Suppressor macrophage (primary cell): ENCODE measurements around the gene KLRD1.
"Not testable (repeated sequence)": the region's sequence is repeated elsewhere in the genome, so short reads cannot be mapped to it uniquely, and the experiment has no call there.

ENCODE experiments used
- DNase-seq, 4 experiments: peaks; one replicate each; pipeline ENCODE4 v3.0.0-alpha.2; 2020 to 2022

The KLRD1 gene

DNA sequence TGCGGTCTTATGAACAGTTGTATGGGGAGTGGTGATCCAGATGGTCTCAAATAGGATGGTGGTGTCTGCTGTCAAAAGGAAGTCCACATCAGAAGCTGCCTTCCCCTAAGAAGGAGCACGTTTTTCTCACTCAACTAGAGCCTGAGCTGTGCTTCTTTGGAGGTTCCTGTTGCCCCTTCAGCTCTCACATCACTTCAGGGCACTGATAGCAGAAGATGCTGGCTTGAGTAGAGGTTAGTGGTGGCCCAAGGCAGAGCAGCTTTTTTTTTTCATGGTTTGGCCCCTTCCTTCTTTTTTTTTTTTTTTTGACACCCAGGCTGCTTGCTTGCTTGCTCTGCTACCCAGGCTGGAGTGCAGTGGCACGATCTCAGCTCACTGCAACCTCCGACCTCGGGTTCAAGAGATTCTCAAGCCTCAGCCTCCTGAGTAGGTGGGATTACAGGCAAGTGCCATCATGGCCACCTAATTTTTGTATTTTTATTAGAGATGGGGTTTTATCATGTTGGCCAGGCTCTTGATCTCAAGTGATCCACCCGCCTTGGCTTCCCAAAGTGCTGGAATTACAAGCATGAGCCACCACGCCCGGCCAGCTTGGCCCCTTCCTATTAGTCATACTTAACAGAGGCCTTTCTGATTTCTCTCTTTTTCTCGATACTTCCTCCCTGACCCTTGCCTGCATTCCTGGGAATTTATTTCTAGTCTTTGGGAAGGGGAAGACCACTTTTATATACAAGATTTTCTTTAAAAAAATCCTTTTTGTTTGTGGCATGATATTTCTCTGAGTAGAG, 31.6 kb downstream of the KLRD1 start:
- DNase-seq: peak in 1 of 4 experiments; percentile 14

- DNase-seq: not testable (repeated sequence)
Measured at GRCh38 chr12:10340946-10341345, 33.3 kb downstream of the KLRD1 start.

GRCh38 chr12:10341892-10342509, 34.3 kb downstream of the KLRD1 start:
- peak in 2 of 4 experiments; percentile 17 to 23 for DNase-seq

DNA sequence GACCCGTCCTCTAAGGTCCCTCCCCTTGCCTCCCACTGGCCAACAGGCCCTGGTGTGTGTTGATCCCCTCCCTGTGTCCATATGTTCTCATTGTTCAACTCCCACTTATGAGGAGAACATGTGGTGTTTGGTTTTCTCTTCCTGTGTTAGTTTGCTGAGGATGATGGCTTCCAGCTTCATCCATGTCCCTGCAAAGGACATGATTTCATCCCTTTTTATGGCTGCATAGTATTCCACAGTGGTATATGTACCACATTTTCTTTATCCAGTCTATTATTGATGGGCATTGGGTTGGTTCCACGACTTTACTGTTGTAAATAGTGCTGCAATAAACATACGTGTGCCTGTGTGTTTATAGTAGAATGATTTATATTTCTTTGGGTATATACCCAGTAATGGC, 43.8 kb downstream of the KLRD1 start:
- DNase-seq: not testable (repeated sequence)

GRCh38 chr12:10354071-10354470, 46.4 kb downstream of the KLRD1 start:
- DNase-seq: no peak

DNA sequence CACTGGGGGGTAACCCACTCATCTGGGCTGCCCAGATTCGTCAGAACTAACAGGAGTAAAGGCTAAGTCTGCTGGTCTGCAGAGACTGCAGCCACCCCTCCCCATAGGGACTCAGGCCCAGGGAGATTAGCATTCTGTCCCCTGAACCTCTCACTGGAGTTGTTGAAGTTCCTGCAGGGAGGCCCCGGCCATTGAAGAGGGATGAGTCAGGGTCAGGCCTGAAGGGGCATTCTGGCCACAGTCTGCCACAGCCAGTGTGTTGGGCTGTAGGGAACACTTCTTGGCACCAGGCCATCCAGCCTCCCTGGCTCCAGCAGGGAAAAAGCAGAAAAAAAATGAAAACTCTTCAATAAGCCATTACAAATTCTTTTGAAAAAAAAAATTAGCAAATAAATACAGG, 46.8 kb downstream of the KLRD1 start:
- no peak for DNase-seq

DNA sequence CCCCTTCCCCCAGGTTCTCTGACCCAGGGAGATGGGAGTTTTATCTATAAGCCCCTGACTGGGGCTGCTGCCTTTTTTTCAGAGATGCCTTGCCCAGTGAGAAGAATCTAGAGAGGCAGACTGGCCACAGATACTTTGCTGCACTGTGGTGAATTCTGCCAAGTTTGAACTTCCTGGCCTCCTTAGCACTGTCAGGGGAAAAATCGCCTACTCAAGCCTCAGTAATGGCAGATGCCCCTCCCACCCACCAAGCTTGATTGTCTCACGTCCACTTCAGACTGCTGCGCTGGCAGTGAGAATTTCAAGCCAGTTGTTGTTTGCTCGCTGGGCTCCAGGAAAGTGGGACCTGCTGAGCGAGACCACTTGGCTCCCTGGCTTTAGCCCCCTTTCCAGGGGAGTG, 50.5 kb downstream of the KLRD1 start:
- DNase-seq: no peak

GRCh38 chr12:10358969-10359368, 51.3 kb downstream of the KLRD1 start:
- no peak for DNase-seq

GRCh38 chr12:10361084-10361483, 53.4 kb downstream of the KLRD1 start:
- no peak for DNase-seq

DNA sequence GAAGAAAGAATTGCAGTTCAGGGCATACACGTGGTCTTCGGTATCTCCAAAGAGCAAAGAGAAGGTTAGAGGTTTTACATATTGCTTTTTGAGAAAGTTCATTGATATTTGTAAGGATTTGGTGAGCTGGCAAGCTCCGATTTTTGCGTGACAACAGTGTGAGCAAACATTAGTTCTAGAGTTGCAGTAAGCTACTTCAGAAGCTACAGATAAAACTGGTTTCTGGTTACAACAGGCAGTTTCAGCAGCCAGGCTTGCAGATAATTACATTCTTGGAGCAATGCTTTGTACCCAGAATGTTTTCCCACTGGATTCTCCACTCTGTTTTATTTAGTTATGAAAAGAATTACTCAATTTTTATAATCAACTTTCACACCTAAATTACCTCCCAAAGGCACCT, 54.0 kb downstream of the KLRD1 start:
- no peak for DNase-seq

GRCh38 chr12:10362325-10362724, 54.7 kb downstream of the KLRD1 start:
- no peak for DNase-seq

DNA sequence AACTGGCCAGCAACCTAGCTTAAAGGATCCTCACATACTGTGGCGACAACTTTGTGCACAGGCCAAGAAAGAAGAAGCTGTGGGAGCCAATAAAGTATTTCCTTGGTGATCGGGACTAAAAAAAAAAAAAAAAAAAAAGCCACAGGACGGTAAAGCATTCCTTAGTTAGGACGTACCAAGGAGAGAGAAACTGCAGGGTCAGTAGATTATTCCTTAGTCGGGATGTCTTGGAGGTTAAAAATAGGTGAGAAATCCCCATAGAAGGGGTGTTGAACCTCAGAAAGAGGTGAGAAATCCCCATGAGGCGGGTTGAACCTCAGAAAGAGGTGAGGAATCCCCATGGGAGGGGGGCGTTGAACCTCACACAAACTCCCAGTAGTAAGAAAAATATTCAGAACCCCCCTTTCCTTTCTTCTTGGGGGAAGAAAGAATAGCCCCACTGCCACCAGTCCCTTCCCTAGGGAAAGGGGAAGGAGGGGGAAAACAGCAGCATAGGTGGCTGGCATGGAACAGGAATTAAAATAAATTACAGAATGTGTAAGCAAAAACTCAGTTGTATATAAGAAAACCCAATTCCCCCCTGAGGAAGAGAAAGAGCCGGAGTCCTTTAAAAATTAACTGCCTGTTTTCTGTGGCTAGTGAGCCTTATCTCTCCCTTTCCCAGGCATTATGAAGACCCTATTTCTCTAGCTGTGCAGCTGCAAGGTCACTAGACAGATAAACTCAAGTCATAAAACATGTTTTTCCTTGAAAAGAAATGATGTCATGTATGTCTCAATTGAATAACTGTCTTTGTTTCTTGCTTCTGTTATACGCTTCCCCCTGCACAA, 55.4 kb downstream of the KLRD1 start:
- peak in 1 of 4 experiments; percentile 16 for DNase-seq

DNA sequence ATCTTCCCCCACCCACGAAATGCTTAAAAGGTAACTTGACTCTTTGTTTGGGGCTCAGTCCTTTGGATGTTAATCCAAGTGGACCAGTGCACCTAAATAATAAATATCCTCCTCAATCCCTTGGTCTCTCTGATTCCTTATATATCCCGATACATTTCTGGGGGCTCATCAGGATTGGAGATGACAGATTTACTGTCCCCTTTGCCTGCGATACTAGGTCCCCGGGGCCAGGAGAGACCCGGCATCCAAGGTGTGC, 55.9 kb downstream of the KLRD1 start:
- DNase-seq: no peak

DNA sequence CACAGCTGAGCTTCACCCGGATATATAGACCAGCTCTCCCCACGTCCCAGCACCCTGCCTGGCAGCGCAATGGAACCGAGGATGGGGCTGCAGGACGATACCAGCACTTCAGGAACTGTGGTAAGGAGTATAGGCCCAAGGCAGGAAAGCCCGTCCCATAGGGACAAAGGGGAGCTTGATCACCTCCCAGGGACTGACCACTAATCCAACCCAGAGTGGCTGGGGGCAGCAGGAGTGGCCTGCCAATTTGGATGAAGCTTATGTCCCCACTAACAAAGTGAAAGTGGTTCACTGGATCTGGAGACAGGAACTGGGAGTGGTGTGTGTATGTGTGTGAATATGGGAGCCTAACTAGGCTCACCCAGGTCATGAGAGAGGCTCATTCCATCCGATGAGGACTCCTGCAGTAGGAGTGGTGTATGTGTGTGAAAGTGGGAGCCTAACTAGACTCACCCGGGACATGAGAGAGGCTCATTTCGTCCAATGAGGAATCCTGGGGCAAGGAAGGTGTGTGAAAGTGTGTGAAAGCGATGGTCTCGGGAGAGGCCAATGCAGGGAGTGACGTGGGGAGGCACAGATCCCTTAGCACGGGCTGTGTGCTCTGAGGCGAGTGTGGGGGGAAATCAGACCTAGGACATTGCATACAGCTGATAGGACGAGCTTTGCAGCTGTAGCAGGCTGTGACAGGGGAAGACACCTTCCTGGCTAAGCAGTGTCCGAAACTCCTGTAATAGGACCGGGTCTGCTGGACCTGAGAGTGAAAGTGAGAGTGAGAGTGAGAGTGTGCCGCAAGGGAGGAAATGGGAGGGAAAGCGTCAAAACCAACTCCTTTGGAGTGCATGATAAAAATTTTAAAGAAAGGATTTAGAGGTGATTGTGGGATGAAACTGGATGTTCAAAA, 56.5 kb downstream of the KLRD1 start:
- peak; percentile 30 to 40 (median 34) for DNase-seq

DNA sequence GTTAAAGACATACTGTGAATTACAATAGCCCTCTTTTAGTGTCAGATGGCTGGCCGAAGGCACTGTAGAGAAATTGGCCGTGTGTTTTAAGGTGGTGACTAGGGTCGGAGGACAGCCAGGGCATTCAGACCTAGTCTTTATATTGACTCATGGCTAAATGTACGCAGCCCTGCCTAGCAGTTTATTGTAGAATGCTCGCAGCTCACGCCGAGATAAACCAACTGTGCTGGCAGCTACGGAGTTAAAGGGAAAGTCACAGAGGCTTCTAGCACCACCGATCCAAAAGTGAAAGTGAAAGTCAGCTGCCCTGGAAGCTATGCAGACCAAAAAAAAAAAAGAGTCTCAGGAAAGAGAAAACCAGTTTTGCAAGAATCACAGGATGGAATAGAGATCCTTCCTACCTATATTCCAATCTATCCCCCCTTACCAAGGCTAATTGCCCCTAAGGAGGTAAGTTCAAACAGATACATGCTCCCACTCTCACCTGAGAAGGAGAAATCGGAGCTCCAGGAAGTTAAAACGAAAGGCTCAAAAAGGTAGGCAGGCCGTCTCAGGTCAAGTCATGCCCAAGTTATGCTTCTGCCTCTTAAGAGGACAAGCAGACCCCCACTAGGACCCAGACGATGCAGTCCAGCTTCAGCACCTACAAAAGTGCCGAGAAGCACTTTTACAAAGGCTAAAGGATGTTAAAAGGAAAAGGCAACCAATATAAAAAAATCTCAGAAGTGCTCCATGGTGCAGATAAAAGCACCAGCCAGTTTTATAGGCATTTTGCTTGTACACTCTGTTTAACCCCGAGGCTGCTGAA, 57.3 kb downstream of the KLRD1 start:
- DNase-seq: peak; percentile 51 to 74 (median 64)

GRCh38 chr12:10365696-10366405, 58.2 kb downstream of the KLRD1 start:
- peak; percentile 13 to 51 (median 22) for DNase-seq

DNA sequence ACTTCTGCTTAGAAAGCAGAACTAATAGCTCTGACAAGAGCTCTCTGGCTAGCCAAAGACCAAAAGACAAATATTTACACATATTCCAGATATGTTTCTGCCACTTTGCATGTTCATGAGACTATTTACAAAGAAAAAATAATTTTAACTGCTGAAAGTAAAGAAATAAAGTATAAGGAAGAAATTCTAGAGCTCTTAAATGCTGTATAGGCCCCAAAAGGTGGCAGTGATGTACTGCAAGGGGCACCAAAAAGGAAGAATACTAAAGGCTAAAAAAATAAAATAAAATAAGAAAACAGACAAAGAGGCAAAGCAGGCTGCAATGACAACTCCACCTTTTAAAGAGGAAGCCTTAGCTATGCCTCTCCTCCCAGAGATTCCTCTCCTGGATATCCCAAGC, 59.2 kb downstream of the KLRD1 start:
- DNase-seq: peak in 3 of 4 experiments; percentile 39 to 44 (median 44)

GRCh38 chr12:10367714-10368113, 60.0 kb downstream of the KLRD1 start:
- not testable (repeated sequence) for DNase-seq

- DNase-seq: no peak
Measured at GRCh38 chr12:10368206-10369171, 60.8 kb downstream of the KLRD1 start.
